T-helper 2 cell treated with Interferon-gamma antibody and Interleukin-4, amounts not matched to agents 100 ng/mL and 5 ng/mL, for 36 hours (primary cell): ENCODE results near the gene SEMA3C. TPM values are rescaled to one million over a fixed set of nuclear protein-coding genes. Genes with fewer than 3 reads are reported as not detected.

Source experiments
- intact Hi-C: fragments of 100-400 bp; cut with micrococcal nuclease; formaldehyde crosslinking; loops from one replicate; pipeline ENCODE4 v1.15.1; 2023
- total RNA-seq: library from RNA; stranded (reverse); gene quantifications from 2 replicates; pipeline ENCODE4 v1.2.3, GENCODE V29; 2022

SEMA3C gene
- total RNA-seq, 1 donor from 2014 or later: not detected

GRCh38 chr7:80858141-80858903 is 60.5 kb downstream of the SEMA3C start:
- intact Hi-C loops: no loop called here

DNA sequence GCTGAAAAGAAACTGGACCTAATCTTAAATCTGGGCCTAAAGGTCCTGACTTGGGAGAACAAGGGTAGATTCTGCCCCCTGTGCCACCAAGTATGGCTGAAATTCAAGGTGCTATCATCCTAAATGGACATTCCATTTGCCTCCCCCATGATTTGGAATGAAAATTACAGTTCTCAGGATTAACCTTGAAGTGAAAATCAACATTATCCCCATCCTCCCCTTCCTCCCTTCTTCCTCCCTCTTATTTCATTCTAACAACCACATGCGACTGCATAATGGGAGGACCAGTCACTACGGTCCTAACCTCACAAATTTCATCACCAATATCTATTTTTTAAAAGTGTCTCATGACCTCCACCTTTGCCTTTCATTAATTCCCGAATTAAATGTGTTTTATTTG is 62.1 kb downstream of the SEMA3C start:
- intact Hi-C loops: no loop called here

GRCh38 chr7:80851896-80852476 is 66.9 kb downstream of the SEMA3C start:
- intact Hi-C loops: no loop called here

DNA sequence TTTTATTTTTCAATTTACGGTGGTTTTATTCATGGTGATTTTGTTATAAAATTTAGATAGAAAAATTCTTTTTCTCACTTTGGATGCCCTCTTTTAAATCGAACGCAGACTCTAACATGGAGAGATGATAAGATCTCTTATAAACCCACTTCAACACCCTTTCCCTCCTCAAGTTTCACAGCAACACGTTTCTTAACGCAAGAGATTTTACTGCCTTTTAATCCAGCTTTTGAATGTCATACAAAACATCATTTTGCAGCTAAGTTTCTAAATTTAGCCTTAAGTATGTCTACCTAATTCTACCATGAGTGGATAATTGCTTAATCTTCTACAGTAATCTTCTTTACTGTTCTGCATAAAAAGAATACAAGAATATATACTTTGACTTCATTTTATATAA is 70.0 kb downstream of the SEMA3C start:
- intact Hi-C loops: no loop called here

- intact Hi-C loops: no loop called here
Measured at GRCh38 chr7:80847895-80848294, 71.0 kb downstream of the SEMA3C start.

DNA sequence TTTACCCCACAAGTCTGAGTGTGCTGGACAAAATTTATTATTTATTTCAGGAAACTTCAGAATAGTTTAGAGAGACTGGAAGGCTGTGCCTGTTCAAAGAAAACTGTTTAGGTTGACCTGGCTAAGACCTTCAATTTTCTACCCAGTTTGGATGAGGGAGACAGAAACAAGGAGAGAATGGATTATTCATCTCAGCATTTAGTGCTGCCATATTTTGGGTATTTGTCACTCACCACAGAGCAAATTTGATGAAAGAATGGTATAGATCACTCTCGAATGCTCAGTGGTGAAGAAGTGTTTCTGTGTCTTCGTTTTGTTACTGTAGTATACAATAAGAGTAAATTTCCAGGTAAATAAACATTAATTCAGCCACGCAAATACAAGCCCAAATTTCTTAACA is 71.8 kb downstream of the SEMA3C start:
- intact Hi-C loops: no loop called here

GRCh38 chr7:80844916-80845315 is 73.9 kb downstream of the SEMA3C start:
- intact Hi-C loops: no loop called here

DNA sequence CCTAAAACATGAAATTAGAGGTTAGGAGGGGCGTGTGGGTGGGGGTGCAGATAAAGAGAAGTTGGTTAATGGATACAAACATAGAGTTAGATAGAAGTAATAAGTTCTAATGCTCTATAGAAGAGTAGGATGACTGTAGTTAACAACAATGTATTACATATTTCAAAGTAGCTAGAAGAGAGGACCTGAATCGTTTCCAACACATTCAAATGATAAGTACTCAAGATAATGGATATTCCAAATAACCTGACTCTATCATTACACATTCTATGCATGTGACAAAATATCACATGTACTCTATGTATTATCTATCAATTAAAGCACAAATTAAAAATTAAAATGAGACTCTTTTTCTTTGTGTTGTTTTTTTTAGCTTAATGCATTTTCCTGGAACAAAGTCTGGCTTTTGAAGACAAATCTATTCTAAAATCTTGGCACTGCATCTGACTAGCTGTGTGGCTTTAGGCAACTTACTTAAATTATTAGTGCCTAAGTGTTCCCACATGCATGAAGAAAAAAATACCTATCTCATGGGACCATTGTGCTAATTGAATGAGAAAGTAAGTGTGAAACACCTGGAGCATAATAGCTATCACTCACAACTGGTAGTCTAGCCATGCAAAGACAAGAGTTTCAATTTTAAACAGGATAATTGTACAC is 75.7 kb downstream of the SEMA3C start:
- intact Hi-C loops: no loop called here

DNA sequence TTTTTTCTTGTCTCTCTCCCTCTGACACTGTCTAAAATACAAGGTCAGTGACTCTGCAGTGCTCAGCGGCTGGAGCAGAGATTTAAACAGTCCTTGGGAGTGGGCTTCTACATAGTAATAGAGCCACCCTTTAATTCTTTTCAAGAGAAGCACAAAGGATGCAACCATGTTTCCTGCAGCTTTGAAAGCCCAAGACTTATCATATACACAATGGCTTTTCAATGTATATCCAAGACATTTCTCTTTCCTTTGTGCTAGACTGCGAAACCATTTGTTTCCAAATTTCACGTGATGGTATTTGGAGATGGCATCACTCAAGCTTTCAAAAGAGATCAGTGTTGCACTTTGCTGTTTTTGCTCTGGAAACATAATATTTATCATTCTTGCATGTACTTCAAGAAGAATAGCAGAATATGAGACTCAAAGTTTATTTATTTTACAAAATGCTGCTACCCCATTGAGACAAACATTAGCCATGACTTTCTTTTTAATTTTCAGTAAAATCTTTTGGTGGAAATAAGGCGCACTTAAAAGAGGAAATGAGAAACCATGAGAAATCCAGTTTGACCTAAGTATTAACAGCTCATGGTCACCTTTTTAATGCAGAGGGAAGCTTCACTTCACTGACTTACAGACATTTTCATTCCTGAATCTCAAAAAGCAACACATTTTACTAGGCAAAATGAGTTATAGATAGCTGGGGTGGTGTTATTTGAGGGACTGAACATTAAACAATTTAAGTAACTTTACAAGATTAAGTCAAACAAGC is 76.6 kb downstream of the SEMA3C start:
- intact Hi-C loops: no loop called here

DNA sequence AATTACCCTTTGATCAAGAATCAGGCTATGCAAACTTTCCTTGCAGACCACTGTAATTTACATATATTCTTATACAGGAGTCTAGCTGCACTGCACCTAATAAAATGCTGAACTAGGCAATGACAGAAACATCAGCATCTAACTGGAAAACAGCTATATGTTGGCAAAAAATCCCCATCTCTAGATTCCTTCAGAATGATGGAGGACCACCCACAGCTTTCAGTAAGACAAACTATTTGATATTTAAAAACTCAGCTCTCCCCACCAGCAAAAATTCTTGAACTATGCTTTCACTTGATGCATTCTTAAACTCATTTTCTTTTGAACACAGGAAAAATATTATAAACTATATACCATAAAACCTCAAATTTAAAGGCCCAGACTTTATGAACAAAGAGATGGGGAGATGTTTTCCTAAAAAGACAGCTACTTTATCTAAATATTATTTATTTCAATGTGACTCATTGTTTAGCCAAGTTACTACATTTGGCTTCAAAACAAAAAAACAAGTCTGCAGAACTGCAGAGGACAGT is 77.4 kb downstream of the SEMA3C start:
- intact Hi-C loops: no loop called here

DNA sequence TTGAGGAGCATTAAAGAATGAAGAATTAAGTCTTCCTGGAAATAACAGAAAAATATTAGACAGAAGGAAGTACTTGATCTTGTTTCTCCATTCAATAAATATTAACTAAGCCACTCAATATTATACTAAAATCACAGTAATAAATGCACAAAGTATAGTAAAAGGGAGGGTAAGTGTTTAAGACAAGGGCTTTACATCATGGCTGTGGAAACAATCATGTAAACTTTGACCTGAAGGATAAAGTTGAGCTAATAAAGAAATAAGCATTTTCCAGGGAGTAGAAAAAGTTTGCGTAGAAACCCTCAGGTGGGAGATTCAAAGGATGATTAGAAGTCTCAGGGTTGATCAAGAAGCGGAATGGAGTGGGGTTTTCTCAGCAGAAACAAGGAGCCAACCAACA is 78.2 kb downstream of the SEMA3C start:
- intact Hi-C loops: no loop called here

- intact Hi-C loops: no loop called here
Measured at GRCh38 chr7:80839855-80840254, 79.0 kb downstream of the SEMA3C start.

- intact Hi-C loops: no loop called here
Measured at GRCh38 chr7:80838643-80839042, 80.2 kb downstream of the SEMA3C start.

DNA sequence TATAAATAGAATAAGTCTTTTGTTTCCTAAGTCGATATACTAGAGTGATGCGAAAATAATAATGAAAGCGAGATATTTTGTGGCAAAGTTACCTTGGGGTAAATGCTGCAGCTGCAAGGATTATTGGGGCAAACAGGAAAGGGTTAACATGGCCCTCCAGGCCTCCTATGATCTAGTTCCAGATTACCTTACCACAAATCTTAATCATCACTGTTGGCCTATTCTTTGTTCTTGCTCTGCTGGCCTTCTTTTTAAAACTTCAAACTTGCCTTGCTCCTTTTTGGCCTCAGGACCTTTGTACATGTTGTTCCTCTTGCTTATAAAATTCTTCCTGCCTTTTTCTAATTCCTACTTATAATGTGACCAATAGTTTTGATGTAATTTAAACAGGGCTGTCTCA is 81.5 kb downstream of the SEMA3C start:
- intact Hi-C loops: no loop called here

DNA sequence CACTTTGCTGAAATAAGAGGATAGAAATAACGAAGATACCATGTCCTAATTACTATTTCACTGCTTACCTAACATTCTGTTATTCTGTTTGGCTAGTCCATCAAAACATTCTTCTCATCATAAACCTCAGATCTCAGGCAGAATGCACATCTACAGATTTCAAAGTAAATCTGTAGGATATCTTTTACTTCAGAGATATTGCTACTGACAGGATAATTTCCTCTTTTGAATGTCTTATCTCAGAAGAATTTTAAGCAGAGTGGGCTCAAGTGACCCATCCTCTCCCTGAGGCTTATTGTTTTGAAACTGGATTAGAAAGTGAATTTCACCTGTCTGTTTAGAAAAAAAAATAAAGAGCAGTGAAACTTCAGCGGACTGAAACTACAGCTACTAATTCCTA is 83.6 kb downstream of the SEMA3C start:
- intact Hi-C loops: no loop called here

GRCh38 chr7:80833289-80834268 is 85.3 kb downstream of the SEMA3C start:
- intact Hi-C loops: no loop called here

DNA sequence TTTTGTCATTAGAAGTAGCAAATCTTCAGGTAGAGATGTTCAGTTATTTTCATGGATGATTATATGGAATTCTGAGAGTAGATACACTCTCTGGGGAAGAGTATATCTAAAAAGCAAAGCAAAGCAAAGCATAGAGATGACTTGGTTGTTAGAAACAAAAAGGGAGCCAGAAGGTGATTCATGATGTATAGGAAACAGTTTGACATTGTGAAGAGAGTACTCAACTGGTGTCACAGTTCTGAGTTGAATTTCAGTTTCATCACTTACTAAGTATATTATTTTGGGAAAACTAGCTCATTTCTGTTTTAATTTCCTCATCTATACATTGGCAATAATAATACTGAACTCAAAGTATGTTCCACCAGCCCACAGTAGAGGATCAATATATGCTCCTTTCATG is 86.8 kb downstream of the SEMA3C start:
- intact Hi-C loops: no loop called here

DNA sequence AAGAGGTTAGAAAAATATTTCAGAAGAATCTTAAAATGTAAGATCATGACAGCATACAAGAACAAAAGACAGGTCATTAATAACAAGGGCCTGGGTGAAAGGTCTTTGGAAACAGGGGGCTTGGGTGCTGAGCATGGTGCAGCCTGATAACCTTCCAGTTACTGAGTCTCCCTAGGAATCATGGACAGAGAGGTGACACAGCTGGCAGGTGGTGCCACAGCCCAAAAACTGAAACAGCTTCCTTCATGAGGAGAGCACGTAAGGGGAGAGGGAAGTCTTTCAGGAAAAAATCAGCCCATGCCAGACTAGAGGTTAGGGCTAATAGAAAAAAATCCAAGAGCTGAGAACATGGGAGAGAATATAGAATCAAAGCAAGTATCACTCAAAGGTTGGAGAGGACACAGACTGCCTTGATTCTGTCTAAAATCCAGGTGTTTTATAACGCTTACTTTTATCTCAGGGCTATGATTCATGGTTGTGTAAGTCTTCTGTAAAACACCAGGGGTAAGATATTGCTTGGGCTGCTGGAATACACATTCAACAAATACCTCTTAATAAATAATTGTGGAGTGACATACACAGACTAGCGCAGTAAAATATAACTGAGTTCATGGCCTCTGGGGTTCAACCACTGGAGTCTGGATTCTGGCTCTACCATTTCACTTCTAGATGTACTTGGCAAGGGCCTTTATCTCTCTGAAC is 88.1 kb downstream of the SEMA3C start:
- intact Hi-C loops: no loop called here

DNA sequence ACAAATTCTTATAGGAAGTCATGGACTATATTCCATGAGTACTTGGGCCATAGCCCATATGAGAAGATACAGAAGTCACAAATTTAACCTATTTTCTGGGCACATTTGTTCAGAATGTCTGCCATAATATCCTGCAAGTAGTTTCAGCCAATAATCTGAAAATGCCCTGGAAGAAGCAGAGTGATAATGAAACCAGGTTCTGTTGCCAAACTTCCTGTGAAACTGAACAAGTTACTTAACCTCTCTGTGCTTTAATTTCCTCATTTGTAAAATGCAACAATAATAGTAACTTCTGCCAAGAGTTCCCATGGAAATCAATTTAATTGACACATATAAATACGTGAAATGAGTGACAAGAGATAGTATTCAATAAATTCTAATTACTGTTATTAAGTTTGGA is 88.8 kb downstream of the SEMA3C start:
- intact Hi-C loops: no loop called here

DNA sequence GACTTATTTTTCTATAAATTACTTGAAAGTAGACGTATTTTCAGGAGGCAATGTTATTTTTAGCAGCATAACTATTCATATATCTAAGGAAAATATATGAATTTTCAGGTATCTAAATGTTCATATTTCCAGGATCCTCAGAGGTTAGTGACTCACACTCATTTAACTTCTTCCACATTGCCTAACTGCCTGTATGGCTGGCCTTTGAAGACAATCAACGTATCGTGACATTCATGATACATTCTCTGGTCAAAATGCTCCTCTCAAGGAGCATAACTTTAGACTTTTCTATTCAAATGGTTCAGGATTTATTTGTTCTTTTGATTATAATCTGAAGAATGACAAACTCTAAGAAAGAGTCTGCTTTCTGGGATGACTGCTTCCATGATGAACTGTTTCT is 89.3 kb downstream of the SEMA3C start:
- intact Hi-C loops: no loop called here
